ENCODE measurements around the gene TTLL11.

GRCh38 chr9:121952611-121953010 is 140.5 kb downstream of the TTLL11 start:
- TF ChIP-seq CTCF (IDR thresholded peaks at IDR 0.05), result no peak
- no peak for TF ChIP-seq POLR2A (IDR thresholded peaks at IDR 0.05)

All from right lobe of liver (tissue), 4 donors.